Right lung (tissue), 5 donors: Measurements from ENCODE around the gene DCAKD. TPM values are rescaled to one million over a fixed set of nuclear protein-coding genes. Genes with fewer than 3 reads are reported as not detected.

Experiments
- DNase-seq, 2 donors: peaks; one replicate each; pipeline ENCODE4 v3.0.0-alpha.2; 2013
- polyA plus RNA-seq, 5 donors: library from polyadenylated mRNA; unstranded; fragments of 120-200 nt; gene quantifications; one replicate each; pipeline versions ENCODE4 v1.2.1 to v1.2.3, GENCODE V29; 2013; ENCODE audit warnings: inconsistent platforms in 1 of 5, low replicate concordance in 1 of 5; ENCODE audit not compliant: insufficient read length in 5 of 5, insufficient read depth in 1 of 5

DCAKD gene
- polyA plus RNA-seq, 5 donors, result 37.3 to 54.2 (median 48.5) TPM

GRCh38 chr17:45008216-45008615 lies 43.2 kb downstream of the DCAKD start:
- no peak for DNase-seq

- DNase-seq, result no peak
Measured at GRCh38 chr17:45006927-45007461, 44.4 kb downstream of the DCAKD start.

GRCh38 chr17:45005700-45006099 lies 45.7 kb downstream of the DCAKD start:
- no peak for DNase-seq

GRCh38 chr17:45004388-45004787 lies 47.0 kb downstream of the DCAKD start:
- DNase-seq, result no peak

GRCh38 chr17:45003877-45004276 lies 47.6 kb downstream of the DCAKD start:
- no peak for DNase-seq

GRCh38 chr17:45001310-45001709 lies 50.1 kb downstream of the DCAKD start:
- no peak for DNase-seq

- no peak for DNase-seq
Measured at GRCh38 chr17:44999433-44999832, 52.0 kb downstream of the DCAKD start.

- DNase-seq, result no peak
Measured at GRCh38 chr17:44998646-44999045, 52.8 kb downstream of the DCAKD start.

- DNase-seq, result no peak
Measured at GRCh38 chr17:44997733-44998520, 53.5 kb downstream of the DCAKD start.

- no peak for DNase-seq
Measured at GRCh38 chr17:44996304-44996703, 55.1 kb downstream of the DCAKD start.

- DNase-seq, result no peak
Measured at GRCh38 chr17:44995436-44996001, 55.9 kb downstream of the DCAKD start.

GRCh38 chr17:44992242-44992939 lies 59.0 kb downstream of the DCAKD start:
- DNase-seq, result no peak

- DNase-seq, result no peak
Measured at GRCh38 chr17:44990994-44991393, 60.4 kb downstream of the DCAKD start.

- DNase-seq, result no peak
Measured at GRCh38 chr17:44989552-44990138, 61.8 kb downstream of the DCAKD start.

- no peak for DNase-seq
Measured at GRCh38 chr17:44988044-44988942, 63.1 kb downstream of the DCAKD start.

- DNase-seq, result no peak
Measured at GRCh38 chr17:44983563-44983962, 67.9 kb downstream of the DCAKD start.

- no peak for DNase-seq
Measured at GRCh38 chr17:44982113-44982702, 69.2 kb downstream of the DCAKD start.

GRCh38 chr17:44981221-44981968 lies 70.0 kb downstream of the DCAKD start:
- DNase-seq, result no peak

- peak; percentile 85 to 88 for DNase-seq
Measured at GRCh38 chr17:44979426-44979995, 71.9 kb downstream of the DCAKD start.

GRCh38 chr17:44978807-44979206 lies 72.6 kb downstream of the DCAKD start:
- DNase-seq, result no peak
